Neutrophil (primary cell): ENCODE data around the gene TNFRSF4.

Experiments
- H3K27ac ChIP-seq: fragments of 200-600 bp; sonication (generic); 2 replicates; pipeline ENCODE4 v1.5.1; 2016; ENCODE audit warnings: mild to moderate bottlenecking, moderate library complexity
- H3K27me3 ChIP-seq: fragments of 200-600 bp; sonication (generic); 2 replicates; pipeline ENCODE4 v1.6.0; 2016; ENCODE audit warnings: mild to moderate bottlenecking
- H3K36me3 ChIP-seq: fragments of 200-600 bp; sonication (generic); 2 replicates; pipeline ENCODE4 v1.5.1; 2017
- H3K4me1 ChIP-seq, 2 experiments: fragments of 200-600 bp in 1 of 2; sonication (generic) in 1 of 2; 1 replicate in 1 of 2; 2 replicates in 1 of 2; pipeline versions ENCODE4 v1.5.1 to v1.6.1; 2013 to 2016; ENCODE audit warnings: low read depth in 1 of 2, low read length in 1 of 2, mild to moderate bottlenecking in 1 of 2, moderate library complexity in 1 of 2; ENCODE audit not compliant: control insufficient read depth in 1 of 2, insufficient read depth in 1 of 2
- H3K4me3 ChIP-seq, 2 experiments: fragments of 200-600 bp in 1 of 2; sonication (generic) in 1 of 2; 1 replicate in 1 of 2; 2 replicates in 1 of 2; pipeline ENCODE4 v1.5.1; 2013 to 2016; ENCODE audit warnings: low read depth in 1 of 2, low read length in 1 of 2, mild to moderate bottlenecking in 1 of 2, moderate library complexity in 1 of 2
- H3K9me3 ChIP-seq: fragments of 200-600 bp; sonication (generic); 2 replicates; pipeline ENCODE4 v1.5.1; 2016
- CTCF ChIP-seq: fragments of 200-600 bp; sonication (generic); IDR thresholded peaks from 2 replicates; pipeline ENCODE4 v1.5.1; 2016; ENCODE audit warnings: antibody characterized with exemption

Gene TNFRSF4

DNA sequence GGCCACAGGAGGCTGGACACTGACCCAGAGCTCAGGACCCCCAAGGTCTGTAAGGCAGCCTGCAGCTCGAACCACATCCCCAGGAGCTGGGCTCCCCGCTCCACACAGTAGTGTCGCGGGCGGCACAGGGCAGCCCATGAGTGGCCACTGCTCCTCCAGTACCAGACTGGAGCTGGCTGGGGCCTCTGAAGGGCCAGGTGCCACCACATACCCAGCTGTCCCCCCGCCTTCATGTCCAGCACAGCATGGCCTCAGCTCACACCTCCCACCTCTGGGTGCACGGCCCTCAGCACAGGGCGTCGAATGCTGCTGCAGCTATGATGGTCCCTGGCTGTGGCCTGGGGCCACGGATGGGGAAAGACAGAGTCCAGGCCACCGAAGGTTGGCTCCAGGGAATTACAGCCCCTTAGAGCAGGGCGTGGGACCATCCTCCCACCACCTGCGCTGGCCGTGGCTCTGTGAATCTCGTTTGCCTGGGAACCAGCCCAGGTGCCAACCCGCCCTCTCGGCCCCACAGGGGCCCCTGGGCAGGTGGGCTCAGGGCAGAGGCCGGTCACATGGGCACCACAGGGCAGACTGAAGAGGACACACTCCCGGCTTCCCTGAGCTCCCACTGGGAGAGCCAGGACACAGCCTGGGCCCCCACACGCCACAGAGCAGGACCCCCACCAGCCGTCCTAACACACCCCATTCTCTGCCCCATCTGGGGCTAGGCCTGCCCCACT, 2.1 kb upstream of the TNFRSF4 start:
- peaks cover 0 to 11% of the 10 kb centered on the region in 2 experiments for H3K4me1 ChIP-seq
- H3K27ac ChIP-seq, result no peak overlapping the region
- H3K36me3 ChIP-seq, result peaks cover 60% of the 10 kb centered on the region

GRCh38 chr1:1215080-1215676, 1.2 kb upstream of the TNFRSF4 start:
- Histone ChIP-seq H3K27me3 (peaks cover 52% of the 10 kb centered on the region), H3K36me3 (peaks cover 51% of the 10 kb centered on the region), H3K4me1 (peaks cover 0 to 11% of the 10 kb centered on the region in 2 experiments), H3K9me3 (no peaks in the 10 kb centered on the region), H3K27ac (no peak overlapping the region), H3K4me3 (no peak overlapping the region)
- no peak for TF ChIP-seq CTCF

More for the DNA sequence above, 2.1 kb upstream of the TNFRSF4 start:
- Histone ChIP-seq H3K27me3 (peaks cover 43% of the 10 kb centered on the region), H3K4me3 (no peak overlapping the region), H3K9me3 (no peaks in the 10 kb centered on the region)
- no peak for TF ChIP-seq CTCF

GRCh38 chr1:1212780-1213344, 1.1 kb downstream of the TNFRSF4 start:
- Histone ChIP-seq H3K4me3 (no peak overlapping the region), H3K27ac (no peak overlapping the region), H3K27me3 (peaks cover 75% of the 10 kb centered on the region), H3K36me3 (peaks cover 28% of the 10 kb centered on the region), H3K4me1 (peaks cover 0 to 11% of the 10 kb centered on the region in 2 experiments), H3K9me3 (no peaks in the 10 kb centered on the region)
- TF ChIP-seq CTCF, result no peak

GRCh38 chr1:1211541-1212441, 2.2 kb downstream of the TNFRSF4 start:
- Histone ChIP-seq H3K4me3 (no peak overlapping the region), H3K4me1 (peaks cover 0 to 11% of the 10 kb centered on the region in 2 experiments), H3K9me3 (no peaks in the 10 kb centered on the region), H3K27me3 (peaks cover 86% of the 10 kb centered on the region), H3K27ac (no peak overlapping the region), H3K36me3 (peaks cover 17% of the 10 kb centered on the region)
- TF ChIP-seq CTCF, result no peak

DNA sequence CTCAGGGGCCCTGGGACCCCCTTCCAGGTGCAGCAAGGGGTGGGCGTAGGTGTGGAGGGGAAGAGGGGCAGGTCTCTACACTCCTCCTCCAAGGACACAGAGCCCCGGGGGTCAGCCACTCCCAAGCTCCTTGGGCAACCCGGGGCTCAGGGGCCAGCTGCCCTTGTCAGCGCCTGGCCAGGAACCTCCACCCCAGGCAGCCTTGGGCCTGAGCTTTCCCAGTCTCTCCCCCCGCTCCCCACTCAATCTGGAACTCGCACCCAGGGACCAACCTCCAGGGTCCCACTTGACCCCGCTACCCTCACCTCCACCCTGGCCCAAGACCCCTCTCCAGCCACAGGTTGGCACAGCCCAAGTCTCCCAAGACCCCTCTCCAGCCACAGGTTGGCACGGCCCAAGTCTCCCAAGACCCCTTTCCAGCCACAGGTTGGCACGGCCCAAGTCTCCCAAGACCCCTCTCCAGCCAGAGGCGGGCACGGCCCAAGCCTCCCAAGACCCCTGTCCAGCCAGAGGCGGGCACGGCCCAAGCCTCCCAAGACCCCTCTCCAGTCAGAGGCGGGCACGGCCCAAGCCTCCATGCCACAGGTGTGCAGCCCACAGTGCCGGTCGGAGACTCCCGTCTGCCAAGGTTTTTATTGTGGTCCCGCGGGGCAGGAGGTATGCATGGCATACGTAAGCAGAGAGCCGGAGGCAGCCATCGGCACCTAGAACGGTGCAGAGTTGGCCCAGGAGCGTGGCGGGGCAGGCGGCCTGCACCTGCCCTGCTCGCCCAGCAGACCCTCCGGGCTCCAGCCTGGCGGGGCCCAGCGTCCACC, 3.0 kb downstream of the TNFRSF4 start:
- peaks cover 94% of the 10 kb centered on the region for H3K27me3 ChIP-seq
- H3K4me1 ChIP-seq, result peaks cover 0 to 11% of the 10 kb centered on the region in 2 experiments
- H3K27ac ChIP-seq, result no peak overlapping the region
- TF ChIP-seq CTCF, result no peak
- no peaks in the 10 kb centered on the region for H3K9me3 ChIP-seq
- H3K4me3 ChIP-seq, result no peak overlapping the region
- peaks cover 9% of the 10 kb centered on the region for H3K36me3 ChIP-seq
